Activated naive CD4-positive, alpha-beta T cell treated with Interleukin-2 at 50 U/mL for 16 hours (primary cell): Measurements from ENCODE around the gene ABCA9.

ENCODE experiments used
- DNase-seq: peaks from one replicate; pipeline ENCODE4 v3.0.0-alpha.2; 2020

The ABCA9 gene

DNA sequence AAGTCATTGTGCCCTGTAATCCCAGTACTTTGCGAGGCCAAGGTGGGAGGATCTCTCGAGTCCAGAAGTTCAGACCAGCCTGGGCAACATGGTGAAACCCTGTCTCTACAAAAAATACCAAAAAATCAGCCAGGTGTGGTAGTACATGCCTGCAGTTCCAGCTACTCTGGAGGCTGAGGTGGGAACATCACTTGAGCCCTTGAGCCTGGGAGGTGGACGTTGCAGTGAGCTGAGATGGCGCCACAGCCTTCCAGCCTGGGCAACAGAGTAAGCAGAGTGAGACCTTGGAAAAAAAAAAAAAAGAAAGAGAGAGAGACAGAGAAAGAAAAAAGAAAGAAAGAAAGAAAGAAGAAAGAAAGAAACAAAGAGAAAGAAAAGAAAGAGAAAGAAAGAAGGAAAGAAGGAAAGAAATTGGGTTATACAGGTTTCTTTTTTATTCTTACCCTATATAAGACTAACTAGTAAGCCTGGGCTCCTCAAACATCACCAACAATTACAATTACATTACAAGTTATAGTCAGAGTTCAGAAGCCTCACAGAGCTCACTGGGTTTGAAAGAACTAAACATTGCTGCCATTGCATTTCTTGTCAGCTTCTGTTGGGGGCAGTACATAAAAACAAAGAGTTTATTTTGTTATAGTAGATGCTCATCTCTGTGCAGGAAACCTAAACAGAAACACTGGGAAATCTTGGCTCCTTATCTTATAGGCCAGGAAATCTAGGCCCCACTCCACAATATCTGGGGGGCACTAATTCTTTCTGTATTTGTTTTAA, 6.7 kb upstream of the ABCA9 start:
- no peak for DNase-seq

DNA sequence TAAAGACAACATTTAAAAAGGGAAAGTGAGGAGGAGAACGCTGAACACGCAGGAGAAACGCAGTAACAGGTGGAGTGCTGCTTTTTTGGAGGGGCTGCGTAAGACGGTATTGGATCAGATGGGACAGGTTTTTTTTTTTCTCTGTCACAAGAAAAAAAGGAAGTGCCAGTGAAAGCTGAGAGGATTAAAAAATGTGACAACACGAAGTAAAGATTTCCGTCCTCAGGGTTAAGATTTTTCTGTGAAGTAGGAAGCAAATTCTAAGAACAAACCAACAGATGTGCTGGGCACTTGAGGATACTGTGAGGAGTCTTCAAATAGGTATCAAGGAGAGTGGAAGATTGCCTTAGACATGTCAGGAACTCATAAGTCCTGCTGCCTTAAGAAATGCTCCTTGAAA, 5.8 kb upstream of the ABCA9 start:
- no peak for DNase-seq

DNA sequence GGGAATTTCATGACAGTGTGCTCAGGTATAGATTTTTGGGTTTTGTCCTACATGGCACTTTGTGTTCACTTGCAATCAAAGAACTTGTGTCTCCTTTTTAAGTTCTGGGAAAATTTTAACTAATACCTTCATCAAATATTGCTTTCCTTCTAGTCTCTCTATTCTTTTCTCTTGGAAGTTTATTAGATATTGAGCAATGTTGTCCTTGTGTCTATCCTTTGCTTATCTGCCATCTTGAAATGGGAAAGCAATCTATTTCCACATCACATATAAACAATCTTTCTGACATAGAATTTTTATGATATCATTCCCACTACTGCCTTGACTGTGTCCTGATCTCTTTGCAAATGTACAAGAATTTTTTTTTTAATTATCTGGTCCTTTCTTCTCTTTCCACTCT, 4.4 kb upstream of the ABCA9 start:
- no peak for DNase-seq

DNA sequence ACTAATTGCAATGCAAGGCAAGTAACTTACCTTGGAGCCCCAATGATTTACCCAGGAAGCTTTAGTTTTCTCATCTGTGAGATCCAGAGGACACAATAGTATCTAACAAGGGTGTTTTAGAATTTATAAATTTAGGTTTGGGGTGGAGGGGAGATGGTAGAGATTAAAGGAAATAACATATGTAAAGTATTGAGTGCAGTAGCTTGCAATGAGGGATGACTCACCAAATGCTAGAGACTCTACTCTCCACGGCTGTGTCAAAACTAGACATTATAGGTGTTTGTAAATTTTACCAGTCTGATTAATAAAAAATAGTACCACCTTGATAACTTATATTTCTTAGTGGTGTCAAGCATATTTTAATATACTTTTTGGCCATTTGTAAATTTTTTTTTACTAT, 3.7 kb upstream of the ABCA9 start:
- no peak for DNase-seq

DNA sequence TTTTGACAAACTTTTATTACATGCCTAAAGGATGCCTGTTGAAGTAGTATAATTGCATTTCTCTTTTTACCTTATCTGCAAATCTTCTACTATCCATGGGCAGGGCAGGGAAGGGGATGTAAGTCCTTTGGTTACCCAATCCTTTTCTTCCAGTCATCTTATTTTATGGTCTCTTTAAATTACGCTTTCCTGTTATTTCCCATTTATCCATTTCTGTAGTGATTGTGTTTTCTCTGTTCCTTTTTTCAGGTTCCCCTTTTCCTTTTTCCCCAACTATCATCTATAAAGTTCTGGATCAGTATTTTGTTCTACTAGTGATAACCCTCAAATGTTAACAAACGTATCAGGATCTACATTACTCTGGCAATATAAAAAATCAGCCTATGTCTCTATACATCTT, 3.3 kb upstream of the ABCA9 start:
- no peak for DNase-seq

DNA sequence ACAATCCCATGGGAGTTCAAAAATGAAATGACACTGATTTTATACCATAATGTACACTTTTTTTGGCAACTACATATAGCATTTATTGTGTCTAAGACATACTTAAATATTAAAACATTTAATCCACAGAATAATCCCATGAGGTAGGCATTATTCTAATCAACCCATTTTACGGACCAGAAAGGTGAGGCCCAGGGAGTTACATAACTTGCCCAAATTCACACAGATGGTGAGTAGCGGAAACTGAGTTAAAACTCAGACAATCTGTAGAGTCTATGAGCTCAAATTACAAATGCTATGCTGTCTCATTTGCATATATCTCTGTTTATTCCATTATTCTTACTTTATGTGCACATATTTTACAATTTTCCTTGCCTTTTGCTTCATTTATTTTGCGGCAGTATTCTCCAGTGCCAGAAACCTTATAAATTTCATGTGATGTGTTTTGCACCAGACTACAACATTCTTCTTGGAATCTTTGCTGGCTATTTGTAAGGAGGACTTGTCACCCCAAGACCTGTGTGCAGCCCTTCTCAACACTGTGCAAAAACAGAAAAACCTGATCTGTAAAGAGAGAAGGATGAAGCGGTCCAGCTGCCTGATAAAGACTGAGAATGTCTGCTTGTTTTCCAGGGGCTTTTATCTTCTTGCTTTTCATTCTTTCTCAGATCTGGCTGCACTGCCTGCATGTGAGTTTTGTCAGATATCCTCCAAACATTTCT, 2.3 kb upstream of the ABCA9 start:
- no peak for DNase-seq

DNA sequence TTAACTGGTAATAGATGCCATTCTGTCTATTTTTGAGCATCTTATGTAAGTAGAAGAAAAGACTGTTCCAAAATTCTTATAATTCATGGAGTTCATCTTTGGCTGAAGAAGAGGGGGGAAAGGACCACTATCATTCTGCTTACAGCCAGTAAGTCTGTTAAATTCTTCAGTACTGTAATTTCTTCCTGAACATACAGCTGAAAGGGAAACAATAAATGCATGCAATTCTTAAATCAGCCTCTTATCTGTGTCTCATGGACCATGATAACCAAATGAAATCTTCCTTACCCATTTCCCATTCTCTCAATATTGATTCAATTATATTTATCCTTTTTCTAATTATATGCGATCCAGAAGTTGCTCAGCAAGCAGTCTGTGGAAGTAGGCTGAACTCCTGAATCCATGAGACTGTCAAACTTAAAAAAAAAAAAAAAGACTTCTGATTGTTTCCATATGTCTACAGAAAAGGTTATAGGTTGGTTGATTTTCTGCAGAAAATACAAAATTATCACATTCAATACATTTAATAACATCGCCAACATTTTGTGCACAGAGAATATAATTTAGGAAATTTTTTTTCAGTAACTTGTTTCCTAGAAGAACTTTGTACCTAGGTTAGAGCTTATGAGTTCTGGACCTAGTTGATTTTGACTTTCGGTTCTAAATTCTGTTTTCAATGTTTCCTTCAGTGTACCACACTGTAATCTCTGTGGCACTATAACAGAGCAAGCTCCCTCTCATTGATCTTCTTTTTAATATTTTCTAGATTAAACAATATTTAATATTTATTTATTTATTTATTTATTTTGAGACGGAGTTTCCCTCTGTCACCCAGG, 1.2 kb upstream of the ABCA9 start:
- no peak for DNase-seq

DNA sequence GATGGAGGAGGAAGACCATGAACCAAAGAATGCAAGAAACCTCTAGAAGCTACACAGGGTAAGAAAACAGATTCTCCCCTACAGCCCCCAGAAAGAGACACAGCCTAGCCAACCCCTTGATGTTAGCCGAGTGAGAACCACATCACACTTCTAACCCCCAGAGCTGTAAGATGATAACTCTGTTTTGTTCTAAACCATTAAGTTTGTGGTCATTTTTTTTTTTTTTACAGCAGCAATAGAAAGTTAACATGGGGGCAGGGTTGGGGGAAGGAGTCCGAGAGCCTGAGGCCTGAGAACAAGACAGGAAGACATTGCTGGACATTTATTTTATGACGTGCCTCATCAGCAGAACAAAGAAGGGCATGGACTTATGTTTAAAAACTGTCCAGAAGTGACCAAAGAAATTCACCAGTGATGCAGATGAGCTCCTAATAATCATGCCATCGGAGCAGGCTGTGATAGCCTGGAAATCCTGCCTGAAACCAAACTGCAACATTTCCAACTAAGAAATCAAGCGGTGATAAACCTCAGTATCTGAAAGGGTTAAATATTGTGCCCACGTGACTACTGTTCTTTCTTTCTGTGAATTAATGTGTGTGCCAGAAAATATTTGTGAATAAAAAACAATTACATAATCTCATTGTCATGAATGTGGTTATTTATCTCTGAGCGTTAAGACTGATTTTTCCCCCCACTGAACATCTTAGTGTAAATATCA, 1.1 kb downstream of the ABCA9 start:
- DNase-seq = no peak

DNA sequence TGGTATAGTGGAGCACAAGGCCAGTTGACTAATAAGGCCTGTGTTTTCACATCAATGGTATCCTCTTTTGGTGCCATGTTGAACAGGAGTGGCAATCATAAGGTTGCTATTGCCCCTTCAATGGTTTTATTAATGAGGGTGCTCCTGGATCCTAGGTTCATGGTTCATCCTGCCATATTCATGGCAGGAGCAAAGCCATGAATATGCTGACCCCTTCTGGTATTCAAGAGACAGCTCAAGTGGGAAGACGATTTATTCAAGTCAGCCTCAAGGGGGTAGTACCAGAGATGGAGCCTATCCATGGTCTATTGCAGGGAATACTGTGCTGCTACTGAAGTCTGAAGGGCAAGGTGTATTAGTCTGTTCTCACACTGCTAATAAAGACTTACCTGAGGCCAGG, 2.6 kb downstream of the ABCA9 start:
- no peak for DNase-seq

DNA sequence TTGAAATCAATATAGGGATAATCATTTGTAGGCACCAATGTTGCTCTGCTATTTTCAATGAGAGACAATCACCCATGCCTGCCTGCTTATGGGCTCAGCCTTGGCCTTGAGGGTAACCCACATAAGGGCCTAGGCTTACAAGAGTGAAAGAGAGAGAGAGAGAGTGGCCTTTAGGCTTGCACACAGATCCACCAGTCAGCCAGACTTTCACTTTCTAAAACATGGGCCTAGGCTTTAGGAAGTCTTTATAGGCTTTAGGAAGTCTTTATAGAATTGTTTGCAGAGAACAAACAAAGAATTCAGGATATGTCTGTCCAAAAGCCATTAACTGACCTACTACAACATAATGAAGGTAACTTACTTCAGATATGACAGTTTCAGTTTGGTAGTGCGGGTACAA, 3.4 kb downstream of the ABCA9 start:
- DNase-seq = no peak

DNA sequence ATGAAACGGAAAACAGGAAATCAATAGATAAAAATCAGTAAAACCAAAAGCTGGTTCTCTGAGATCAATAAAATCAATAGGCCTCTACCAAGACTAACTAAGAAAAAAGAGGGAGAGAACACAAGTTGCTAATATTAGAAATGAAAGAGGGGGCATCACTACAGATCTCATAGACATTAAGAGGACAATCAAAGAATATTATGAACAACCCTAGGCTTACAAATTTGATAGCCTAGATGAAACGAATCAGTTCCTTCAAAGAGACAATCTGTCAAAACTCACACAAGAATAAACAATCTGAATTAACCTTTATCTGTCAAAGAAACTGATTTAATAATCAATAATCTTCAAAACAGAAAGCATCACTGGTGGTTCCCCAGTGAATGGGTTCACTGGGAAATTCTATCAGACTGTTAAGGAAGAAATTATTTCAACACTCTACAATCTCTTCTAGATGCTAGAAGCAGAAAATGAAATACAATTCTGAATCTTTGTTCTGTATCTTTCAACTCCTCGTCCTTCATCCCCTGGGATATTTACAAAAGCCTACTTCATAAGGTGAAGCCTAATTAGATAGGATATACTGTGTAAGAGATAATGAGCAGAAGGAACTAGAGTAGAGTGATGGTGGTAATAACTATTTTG, 4.4 kb downstream of the ABCA9 start:
- no peak for DNase-seq

DNA sequence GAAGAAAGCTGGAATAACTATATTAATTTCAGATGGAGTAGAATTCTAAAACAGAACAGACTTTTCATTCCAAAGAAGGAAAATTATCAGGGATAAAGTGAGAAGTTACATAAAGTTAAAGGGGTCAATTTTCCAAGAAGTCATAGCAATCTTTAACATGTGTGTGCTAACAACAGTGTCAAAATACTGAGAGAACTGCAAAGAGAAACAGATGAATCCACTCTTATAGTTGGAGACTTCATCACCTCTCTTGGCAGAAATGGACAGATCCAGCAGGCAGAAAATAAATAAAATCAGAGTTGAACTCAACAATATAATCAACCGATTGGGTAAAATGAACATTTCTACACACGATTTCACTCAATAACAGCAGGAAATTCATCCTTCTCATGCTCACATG, 5.4 kb downstream of the ABCA9 start:
- no peak for DNase-seq

DNA sequence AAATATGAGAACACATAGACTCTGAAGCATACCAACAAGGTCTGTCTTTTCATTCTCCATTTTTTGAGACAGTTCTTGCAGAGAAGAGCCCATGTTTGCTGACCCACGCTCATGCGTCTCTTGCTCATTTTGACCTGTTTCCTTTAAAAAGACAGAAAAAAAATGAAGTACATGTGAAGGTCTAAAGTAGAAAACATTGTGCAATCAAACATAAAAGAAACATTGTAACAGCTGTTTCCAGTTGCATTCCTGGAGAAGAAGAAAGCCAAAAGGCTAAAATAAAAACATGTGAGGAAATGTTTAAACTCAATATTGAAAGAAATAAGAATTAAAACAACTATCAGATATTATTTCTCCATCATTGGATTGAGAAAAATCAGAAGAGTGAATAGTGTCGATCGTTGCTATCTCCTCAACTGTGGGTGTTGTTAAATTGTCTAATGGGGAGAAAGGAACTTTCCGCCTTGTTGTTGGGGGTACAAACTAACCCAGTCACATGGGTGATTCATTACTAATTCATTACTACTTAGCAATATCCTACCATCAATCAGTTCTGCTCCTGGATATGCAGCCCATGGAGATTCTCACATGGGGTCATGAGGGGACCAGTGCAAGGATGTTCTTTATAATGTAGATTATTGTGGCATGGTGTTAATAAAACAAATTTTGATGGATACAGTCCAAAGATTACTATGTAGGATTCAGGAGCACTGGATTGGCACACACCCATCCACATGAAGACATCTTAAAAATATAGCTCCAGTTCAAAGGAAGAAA, 9.5 kb downstream of the ABCA9 start:
- no peak for DNase-seq

DNA sequence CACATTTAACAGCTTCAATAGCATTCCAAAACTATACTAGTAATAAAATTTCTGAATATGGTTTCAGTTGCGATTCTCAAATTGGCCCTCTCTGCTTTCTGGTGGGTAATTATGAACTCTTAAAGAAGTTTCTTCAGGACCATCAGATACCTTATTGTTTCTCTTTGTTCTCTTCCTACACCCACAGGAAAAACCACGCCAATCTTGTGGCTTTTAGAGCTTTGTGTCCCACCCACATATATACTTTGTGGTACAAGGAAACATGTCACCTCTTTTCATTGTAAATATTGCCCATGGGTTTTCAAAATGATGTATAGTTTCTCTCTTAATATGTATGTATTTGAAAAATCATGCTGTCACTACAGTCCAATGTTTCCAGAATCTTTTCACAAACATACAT, 12.1 kb downstream of the ABCA9 start:
- DNase-seq = no peak

DNA sequence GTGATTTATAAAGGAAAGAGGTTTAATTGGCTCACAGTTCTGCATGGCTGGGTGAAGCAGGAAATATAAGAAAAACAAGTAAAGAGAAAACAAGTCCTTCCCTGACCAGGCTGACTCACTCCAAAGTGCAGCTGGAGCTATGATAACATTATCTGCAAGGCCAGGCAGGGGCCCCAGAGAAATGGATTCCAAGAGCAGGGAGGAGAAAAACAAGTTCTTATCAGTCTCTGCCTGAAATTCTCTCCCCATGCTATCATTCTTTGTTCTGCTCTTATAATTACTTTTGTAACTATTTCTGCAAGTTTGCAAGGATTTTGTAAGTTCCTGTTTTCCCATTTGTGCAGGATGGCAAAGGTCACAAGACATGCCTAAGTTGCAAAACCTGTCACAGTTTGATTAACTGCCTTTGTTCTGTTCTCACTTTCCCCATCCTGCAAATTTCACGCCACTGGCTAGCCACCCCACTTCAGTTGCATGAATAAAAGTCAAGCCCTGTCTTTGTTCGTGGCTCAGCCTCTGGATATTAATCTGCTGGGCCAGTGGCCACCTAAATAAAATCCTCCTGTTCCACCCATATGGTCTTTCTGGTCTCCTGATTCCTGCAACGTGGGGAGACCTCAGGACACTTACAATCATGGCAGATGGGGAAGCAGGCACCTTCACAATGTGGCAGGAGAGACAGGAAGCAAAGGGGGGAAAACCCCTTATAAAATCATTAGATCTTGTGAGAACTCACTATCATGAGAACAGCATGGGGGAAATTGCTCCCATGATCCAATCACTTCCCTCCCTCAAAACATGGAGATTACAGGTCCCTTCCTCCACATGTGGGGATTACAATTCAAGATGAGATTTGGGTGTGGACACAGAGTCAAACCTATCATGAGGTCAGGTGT, 13.1 kb downstream of the ABCA9 start:
- no peak for DNase-seq

DNA sequence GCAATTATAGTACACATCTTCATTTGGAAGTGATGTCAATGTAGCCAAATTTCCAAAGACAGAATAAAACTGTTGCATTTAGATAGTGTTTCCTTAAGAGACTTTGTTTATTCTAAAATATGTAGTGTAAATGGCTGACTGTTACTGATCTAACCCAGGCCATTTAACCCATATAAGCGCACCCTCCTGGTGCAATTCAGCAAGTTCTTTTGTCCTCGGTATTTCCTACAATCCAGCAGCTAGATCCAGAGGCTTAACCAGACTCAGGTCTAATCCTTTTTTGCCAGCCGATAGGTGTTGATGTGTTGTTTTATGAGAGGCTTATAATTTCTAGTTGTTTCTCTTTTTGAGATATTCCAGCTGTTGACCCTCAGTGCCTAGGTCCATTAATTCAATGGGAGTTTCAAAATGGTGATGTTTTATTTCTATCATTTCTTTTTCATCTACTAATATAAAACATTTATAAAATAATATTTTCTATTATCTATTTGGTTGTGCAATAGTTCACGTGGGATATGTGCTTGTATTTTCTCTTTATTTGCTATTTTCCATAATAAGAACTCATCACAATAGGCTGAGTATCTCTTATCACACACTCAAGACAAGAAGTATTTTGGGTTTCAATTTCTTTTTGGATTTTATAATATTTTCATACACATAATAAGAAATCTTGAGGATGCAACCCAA, 14.5 kb downstream of the ABCA9 start:
- no peak for DNase-seq

DNA sequence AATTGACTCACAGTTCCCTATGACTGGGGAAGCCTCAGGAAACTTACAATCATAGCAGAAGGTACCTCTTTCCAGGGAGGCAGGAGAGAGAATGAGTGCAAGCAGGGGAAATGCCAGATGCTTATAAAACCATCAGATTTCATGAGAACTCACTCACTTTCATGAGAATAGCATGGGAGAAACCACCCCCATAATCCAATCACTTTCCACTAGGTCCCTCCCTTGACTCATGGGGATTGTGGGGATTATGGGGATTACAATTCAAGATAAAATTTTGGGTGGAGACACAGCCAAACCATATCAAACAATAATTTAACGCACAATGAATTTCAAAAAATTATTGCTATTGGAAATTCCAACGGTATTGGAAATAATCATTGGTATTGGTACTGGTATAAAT, 15.1 kb downstream of the ABCA9 start:
- DNase-seq = no peak

DNA sequence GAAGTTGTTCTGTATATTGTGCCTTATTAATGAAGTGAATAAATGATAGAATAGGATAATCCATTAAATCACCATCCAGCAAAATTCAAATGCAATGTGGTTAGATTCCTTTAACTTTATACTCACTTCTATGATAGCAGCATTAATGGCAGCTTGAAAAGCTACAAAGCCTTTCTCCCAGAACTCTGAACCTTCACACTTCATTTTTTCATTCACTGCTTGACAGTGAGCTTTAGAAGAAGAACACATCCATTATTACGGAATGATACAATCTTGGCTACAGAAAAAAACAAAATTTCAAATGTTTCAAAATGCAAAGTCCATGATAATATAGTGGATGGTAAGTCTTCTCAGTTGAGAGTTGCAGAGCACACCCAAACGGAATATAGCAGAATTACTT, 16.4 kb downstream of the ABCA9 start:
- DNase-seq = no peak

DNA sequence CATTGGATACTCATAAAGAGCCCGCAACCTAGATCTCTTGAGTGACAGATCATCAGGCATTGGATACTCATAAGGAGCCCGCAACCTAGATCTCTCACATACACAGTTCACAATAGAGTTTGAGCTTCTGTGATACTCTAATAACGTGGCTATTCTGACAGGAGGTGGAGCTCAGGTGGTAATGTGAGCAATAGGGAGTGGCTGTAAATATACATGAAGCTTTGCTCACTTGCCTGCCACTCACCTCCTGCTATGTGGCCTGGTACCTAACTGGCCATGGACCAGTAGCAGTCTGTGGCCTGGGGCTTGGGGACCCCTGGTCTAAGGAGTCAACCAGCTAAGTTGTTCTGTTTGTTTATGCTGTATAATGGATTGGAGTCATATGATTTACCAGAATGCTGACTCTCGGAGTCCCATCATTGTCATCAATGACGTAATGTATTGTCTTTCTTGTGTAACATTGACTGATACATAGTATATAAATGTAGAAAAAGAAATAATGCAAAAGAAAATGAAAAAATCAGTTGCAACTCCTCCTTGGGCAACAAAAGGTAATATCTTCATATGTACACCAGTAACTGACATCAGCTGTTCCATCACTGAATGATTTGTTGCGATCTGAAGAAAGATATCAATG, 17.5 kb downstream of the ABCA9 start:
- DNase-seq = no peak

DNA sequence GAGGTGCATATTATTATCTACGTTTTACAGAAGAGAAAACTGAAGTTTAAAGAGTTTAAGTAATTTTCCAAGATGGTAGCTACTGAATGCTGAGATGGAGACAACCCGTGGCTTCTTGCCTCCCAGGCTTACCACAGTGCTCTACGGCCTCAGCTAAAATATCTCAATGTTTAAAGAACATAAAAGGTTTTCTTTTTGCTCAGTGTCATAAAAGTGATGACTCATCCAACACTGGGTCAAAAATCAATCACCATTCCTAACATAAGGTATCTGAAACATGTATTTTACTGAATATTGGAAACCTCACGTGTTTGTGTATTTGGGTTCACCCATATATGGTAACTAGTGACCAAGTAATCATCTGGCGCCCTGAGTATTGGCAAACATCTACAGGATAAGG, 18.4 kb downstream of the ABCA9 start:
- DNase-seq = no peak
